GM21737 (cell line): ENCODE measurements around the gene TSPOAP1.

Experiments
- ATAC-seq: cut with Tn5 transposase; IDR thresholded peaks from one replicate; pipeline ENCODE4 v1.9.1; 2021; ENCODE audit warnings: mild to moderate bottlenecking, moderate library complexity; ENCODE audit not compliant: unreplicated experiment

TSPOAP1 gene

DNA sequence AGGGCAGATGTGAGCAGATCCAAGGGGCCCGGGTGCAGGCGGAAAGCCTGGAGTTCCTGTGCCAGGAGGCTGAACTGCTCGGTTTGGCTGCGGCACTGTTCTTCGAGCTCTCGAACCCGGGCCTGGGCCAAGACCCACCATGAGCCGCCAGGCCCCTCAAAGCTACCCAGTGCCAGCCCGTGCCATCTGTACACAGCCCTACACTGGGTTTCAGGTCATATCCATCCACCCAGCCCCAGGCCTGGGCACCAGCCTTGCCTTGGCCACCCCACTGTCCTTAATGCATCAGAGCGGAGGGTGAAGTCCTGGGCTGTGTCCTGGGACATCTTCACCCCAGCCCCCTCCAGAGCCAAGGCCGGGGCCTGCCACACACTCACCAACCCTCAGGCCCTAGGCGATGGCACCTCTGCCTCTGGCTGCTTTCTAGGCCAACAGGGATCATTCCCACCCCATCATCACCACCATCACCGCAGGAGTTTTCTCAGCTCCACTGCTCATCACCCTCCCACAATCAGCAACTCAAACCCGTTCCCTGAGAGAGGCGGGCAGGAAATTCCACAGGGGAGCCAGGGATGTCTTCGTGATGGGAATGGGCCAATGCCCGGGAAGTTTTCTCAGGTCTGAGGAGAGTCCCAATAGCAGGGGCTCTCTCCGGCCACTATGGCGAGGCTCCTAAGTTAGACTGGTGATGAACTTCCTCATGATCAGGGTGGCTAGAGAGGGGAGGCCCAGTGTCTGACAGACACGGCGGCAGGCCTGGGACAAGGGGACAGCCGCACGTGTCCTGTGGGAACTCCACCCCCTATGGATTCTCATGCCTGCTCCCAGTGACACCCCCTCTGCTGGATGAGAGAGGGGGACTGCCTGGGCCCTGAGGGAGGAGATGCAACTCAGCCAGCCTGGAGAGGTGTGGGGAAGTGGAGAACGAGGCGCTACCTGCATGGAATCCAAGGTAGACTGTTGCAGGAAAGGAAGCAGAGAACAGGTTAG lies 9.1 kb downstream of the TSPOAP1 start:
- ATAC-seq: no peak

DNA sequence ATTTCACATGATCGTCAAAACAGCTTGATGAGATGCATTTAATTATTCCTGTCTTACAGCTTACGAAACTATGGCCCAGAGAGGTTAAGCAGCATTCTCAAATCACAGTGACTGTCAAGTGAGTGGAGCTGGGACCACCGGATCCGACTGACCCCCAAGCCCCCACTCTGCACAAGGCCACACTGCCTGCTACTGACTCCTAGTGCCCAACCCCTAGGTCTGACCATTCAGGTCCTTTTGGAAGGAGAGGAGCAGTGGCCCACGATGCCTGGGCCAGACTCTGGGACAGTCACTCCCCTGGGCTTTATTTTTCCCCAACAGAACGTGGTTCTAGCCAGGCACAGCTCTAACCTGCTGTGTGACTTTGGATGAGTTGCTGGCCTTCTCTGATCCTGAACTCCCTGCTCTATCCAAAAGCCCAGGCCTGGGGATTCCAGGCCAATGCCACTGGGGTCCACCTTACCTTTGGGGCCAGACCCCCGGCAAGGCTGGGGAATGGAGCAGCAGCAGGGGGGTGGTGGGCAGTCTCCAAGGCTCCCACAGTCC lies 9.9 kb downstream of the TSPOAP1 start:
- ATAC-seq: no peak

- no peak for ATAC-seq
These were observed 10.5 kb downstream of the TSPOAP1 start for GRCh38 chr17:58318065-58318481.

DNA sequence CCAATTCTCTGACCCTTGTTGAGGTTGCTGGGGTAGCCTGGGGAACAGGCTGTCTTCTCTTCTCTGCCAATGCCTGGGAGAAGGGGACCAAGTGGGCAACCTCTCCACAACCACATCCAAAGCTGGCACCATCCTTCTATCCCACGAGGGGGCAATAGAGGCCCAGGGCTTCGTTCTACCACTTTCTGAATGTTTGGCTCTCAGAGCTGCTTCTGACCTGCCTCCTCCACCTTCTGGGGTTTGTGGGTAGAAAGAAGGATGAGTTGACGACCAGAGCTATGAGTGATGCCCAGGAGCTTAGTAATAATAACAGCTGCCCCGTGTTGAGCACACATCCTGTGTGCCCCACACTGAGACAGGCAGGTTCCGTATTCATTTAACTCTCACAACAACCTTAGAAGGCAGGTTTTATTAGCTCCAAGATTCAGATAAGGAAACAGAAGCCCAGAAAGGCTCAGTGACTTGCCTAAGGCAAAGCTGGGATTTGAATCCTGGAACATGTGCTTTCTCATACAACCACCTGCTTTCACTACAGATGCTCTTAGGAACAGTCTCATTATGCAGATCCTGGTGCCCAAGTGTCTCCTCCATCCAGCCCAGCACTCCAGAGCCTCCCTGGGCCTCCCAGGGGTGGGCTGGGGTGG lies 11.1 kb downstream of the TSPOAP1 start:
- peak; percentile 51 for ATAC-seq

- ATAC-seq: no peak
These were observed 12.2 kb downstream of the TSPOAP1 start for GRCh38 chr17:58316260-58316960.

GRCh38 chr17:58315750-58316149 lies 12.8 kb downstream of the TSPOAP1 start:
- no peak for ATAC-seq

DNA sequence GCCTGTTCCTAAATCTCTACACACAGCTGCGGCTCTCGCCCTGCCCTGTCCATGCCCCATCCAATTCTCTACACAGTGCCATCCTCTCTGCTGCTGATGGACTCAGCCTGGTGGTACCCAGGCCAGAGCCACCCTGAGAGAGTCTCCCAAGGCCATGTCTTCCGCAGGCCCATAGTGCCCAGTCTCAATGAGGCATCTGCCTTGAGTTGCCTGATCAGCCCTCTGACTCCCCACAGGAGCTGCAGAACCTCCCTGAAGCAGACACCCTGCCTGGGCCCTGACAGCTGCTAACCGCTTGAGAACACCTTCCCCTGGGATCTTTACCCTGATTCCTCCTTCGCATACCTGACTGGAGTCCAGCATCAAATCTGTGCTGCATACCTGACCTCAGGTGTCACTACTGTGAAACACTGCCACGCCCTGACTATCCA lies 13.3 kb downstream of the TSPOAP1 start:
- no peak for ATAC-seq

DNA sequence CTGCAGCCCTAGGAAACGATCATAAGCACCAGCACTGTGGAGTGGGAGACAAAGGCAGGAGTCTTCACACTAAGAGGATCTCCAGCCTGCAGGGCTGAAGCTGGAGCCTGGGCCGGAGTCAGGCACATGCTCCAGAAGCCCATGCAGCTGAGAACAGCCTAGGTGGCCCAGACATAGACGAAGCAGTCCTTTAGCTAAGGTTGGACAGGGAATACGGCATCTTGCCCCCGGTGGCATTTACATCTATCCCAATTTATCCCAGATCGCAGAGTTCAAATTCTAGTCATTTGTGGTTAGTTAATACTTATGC lies 13.9 kb downstream of the TSPOAP1 start:
- no peak for ATAC-seq

DNA sequence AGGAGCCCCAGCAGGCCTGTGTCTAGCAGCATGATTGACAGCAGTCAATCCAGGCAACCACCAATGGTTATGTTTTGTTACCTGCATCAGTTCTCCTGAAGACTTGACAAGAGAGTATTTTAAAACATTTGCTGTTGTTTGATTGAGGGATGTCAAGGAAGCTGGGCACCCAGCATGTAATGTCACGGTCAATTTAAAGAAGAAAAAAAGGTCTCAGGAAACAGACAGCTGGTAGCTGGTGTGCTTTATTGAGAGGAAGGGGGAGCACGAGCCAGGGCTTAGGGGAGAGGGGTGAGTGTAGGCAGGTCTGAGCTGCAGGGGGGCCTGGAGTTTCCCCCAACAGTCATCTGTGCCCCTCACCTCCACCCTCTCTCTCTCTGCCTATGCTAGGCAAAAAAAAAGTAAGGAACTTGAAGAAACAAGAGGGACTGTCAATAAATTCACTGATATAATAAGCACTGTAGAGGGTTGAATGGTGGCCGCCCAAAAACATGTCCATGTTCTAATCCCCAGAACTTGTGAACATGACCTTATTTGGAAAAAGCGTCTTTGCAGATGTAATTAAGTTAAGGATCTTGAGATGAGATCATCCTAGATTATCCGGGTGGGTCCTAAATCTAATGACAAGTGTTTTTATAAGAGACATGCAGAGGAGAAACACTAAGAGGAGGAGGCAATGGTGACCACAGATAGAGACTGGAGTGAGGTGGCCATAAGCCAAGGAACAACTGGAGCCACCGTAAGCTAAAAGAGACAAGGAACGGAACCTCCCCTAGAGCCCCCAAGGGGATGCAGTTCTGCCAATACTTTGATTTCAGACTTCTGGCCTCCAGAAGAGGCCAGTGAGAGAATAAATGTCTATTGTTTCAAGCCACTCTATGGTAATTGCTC lies 14.5 kb downstream of the TSPOAP1 start:
- ATAC-seq: no peak

DNA sequence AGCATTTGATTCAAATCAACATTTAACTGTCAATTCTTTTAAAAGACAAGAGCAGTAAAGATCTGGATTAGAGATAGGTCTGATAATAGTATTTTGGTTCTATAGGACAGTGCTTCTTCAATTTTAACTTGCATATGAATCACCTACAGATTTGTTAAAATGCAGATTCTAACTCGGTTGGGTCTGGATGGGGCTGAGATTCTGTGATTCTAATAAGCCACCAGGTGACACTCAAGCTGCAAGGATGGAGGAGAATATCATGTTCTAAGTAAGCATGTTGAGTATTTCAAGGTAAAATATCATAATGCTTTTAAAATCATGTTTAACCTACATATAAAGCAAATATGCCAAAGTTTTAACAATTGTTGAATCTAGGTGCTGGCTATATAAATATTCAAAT lies 15.8 kb downstream of the TSPOAP1 start:
- no peak for ATAC-seq

DNA sequence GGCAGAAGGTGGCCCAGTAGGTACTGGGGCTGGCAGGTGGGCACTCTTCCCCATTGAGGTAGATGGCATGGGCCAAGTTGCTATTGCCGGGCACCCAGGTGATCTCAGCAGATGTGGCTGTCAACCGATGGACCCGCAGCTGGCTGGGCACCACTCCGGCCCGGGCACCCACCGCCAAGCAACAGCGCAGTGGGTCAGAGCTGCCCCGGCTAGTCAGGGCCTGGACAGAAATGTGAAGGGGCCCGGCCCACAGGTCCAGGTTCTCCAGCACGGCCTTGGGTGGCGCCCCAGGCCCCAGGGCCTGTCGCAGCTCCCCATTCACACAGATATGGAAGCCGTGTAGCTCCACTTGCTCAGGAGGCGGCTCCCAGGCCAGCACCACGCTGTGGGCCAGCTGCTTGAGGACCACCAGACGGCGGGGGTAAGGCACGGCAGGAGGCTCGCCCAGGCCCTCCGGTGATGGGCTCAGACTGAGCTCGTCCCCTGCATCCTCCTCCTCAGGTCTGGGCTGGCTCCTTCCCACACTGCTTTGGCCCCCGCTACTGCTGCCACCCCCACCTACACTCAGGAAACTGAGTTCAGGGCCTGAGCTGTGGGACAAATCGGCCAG lies 16.5 kb downstream of the TSPOAP1 start:
- no peak for ATAC-seq

DNA sequence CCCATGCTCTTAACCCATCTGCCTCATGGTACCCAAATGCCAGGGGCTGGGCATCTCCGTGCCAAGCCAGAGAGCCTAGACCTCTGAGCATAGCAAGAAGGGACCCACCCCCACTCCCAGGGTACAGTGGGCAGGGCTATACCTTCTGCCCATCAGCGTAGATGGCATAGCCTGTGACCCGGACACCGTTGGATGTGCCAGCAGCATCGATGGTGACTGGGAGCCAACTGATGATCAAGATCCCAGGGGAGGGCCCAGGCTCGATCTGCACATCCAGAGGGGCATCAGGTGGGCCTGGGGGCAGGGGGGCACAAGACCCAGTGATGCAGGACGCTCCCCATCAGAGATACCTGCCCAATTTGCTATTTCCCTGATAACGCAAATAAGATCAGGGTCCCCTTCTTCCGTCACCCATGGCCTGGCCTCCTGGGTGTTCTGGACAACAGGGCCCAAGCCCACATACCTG lies 17.1 kb downstream of the TSPOAP1 start:
- ATAC-seq: no peak

GRCh38 chr17:58310511-58311428 lies 17.8 kb downstream of the TSPOAP1 start:
- ATAC-seq: no peak

- ATAC-seq: no peak
These were observed 18.7 kb downstream of the TSPOAP1 start for GRCh38 chr17:58309918-58310259.

- ATAC-seq: no peak
These were observed 19.3 kb downstream of the TSPOAP1 start for GRCh38 chr17:58308985-58309917.

GRCh38 chr17:58308173-58308984 lies 20.2 kb downstream of the TSPOAP1 start:
- ATAC-seq: no peak
